ENCODE measurements around the gene DLX3. TPM values are rescaled to one million over a fixed set of nuclear protein-coding genes. Genes with fewer than 3 reads are reported as not detected.

The DLX3 gene
- total RNA-seq, 1 donor from 2014 or later, result 0.04 TPM

DNA sequence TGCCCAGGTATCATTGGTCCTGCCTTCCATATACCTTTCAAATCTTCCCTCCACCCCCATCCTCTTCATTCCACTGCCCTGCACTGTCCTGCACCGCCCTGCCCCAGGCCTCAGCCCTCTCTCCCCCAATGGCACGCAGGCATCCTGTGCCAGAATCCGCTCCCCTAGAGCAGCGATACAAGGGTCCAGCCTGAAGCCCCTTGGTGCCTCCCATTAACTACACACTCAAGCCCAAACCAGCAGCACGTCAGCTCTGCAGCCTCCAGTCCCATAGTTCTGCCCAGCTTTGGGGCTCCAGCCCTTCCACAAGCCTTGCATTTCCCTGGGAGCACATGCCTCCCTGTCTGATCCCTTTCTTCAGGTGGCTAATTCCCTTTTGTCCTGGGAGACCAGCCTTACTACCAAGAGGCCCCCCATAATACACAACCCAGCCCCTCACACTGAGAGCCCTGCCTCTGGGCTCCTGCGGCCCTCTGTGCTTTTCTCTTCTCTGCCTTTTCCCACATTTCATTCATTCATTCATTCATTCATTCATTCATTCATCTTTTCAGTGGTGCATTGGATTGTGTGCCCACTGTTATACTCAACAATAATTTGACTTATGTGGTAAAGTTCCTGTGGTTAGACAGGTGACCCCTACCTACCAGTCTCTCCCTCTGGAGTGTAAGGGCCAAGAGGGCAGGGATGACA lies 26.8 kb upstream of the DLX3 start:
- Histone ChIP-seq H3K27ac (no peak overlapping the region), H3K4me3 (no peak overlapping the region), H3F3A (ENCODE audit: low read depth) (peaks cover 47% of the 10 kb centered on the region), H3K79me2 (ENCODE audit: low read depth) (no peaks in the 10 kb centered on the region), H3K4me1 (no peaks in the 10 kb centered on the region), H4K20me1 (ENCODE audit: low read depth) (no peaks in the 10 kb centered on the region), H3K9me3 (ENCODE audit: low read depth) (no peaks in the 10 kb centered on the region), H3K27me3 (no peaks in the 10 kb centered on the region), H2AFZ (replicated peaks) (no peak overlapping the region), H3K4me2 (no peak overlapping the region), H3K9ac (no peak overlapping the region), H3K36me3 (no peaks in the 10 kb centered on the region)
- no peak overlapping the region for H3K4me3 Mint-ChIP-seq
- no peaks in the 10 kb centered on the region for H3K36me3 Mint-ChIP-seq
- no peak for TF ChIP-seq EZH2phosphoT487 (IDR thresholded peaks at IDR 0.05)
- TF ChIP-seq, protein P1, sequence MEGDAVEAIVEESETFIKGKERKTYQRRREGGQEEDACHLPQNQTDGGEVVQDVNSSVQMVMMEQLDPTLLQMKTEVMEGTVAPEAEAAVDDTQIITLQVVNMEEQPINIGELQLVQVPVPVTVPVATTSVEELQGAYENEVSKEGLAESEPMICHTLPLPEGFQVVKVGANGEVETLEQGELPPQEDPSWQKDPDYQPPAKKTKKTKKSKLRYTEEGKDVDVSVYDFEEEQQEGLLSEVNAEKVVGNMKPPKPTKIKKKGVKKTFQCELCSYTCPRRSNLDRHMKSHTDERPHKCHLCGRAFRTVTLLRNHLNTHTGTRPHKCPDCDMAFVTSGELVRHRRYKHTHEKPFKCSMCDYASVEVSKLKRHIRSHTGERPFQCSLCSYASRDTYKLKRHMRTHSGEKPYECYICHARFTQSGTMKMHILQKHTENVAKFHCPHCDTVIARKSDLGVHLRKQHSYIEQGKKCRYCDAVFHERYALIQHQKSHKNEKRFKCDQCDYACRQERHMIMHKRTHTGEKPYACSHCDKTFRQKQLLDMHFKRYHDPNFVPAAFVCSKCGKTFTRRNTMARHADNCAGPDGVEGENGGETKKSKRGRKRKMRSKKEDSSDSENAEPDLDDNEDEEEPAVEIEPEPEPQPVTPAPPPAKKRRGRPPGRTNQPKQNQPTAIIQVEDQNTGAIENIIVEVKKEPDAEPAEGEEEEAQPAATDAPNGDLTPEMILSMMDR (IDR thresholded peaks at IDR 0.05), result no peak
- TF ChIP-seq EZH2 (IDR thresholded peaks at IDR 0.05), result no peak
- no peaks in the 10 kb centered on the region for H3K9me3 Mint-ChIP-seq
- no peak for DNase-seq (ENCODE audit: low spot score)
- H3K27ac Mint-ChIP-seq, result no peak overlapping the region
- peaks cover 4% of the 10 kb centered on the region for H3K27me3 Mint-ChIP-seq (ENCODE audit: insufficient read depth, low read depth)
- peaks cover 10% of the 10 kb centered on the region for H3K4me1 Mint-ChIP-seq

DNA sequence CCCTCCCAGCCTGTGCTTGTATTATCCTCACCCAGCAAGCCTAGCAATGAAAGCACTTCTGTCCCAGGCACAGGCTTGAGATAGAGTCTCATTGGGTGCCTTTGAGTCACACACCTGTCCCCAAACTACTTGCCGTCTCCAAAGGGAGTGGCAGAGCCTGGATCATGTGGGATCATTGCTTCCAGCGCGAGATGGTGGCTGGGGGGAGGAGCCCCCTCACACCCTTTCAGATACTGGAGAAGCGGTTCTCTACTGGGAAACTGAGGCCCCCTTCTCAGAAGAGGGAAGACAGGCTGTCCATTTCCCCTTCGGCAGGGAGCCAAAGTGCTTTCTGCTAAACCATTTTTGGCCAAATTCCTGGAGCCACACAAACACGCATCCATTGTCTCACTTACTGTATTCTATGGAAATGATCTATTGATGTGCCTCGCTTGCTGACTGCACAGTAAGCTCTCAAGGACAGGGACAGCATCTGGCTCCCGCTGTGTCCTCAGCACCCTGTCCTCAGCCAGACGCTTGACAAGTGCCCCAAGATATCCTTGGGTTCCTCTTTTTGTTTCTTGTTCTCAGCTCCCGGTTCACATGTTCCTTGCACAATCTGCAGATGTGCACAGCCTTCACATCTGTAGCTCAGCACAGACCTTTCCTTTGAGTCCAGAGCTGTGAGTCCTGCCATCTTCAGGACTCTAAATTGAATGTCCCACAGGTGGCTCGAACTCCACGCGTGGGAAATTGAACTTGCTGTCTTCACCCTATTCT lies 26.0 kb upstream of the DLX3 start:
- no peak for DNase-seq (ENCODE audit: low spot score)
- H3K27ac Mint-ChIP-seq, result no peak overlapping the region
- TF ChIP-seq, protein P1 (IDR thresholded peaks at IDR 0.05), result no peak
- TF ChIP-seq EZH2phosphoT487 (IDR thresholded peaks at IDR 0.05), result no peak
- no peak for TF ChIP-seq EZH2 (IDR thresholded peaks at IDR 0.05)
- Histone ChIP-seq H2AFZ (replicated peaks) (no peak overlapping the region), H3K4me3 (no peak overlapping the region), H3K4me2 (no peak overlapping the region), H3K9ac (no peak overlapping the region), H3K36me3 (no peaks in the 10 kb centered on the region), H3K9me3 (ENCODE audit: low read depth) (no peaks in the 10 kb centered on the region), H3K27ac (no peak overlapping the region), H4K20me1 (ENCODE audit: low read depth) (no peaks in the 10 kb centered on the region), H3K27me3 (no peaks in the 10 kb centered on the region), H3K4me1 (no peaks in the 10 kb centered on the region), H3K79me2 (ENCODE audit: low read depth) (no peaks in the 10 kb centered on the region), H3F3A (ENCODE audit: low read depth) (peaks cover 40% of the 10 kb centered on the region)
- no peaks in the 10 kb centered on the region for H3K9me3 Mint-ChIP-seq
- no peak overlapping the region for H3K4me3 Mint-ChIP-seq
- no peaks in the 10 kb centered on the region for H3K27me3 Mint-ChIP-seq (ENCODE audit: insufficient read depth, low read depth)
- H3K4me1 Mint-ChIP-seq, result peaks cover 6% of the 10 kb centered on the region
- no peaks in the 10 kb centered on the region for H3K36me3 Mint-ChIP-seq

DNA sequence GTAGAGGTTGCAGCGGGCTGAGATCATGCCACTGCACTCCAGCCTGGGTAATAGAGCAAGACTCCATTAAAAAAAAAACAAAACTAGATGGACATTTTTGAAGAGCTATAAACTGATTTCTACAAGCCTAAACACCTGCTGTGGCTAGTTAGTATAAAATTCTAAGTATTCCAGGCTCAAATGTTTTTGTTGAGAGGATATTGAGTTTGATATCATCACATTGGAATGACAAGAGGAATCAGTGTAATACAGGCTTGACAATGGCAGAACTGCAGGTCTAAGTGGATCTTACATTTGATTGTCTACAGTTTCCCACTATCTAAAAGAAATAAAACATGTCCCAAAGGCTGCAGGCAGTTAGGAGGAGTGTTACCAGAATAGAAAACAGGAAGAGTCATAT lies 23.9 kb upstream of the DLX3 start:
- Histone ChIP-seq H3K4me1 (no peaks in the 10 kb centered on the region), H3K79me2 (ENCODE audit: low read depth) (no peaks in the 10 kb centered on the region), H3K4me2 (no peak overlapping the region), H3F3A (ENCODE audit: low read depth) (peaks cover 22% of the 10 kb centered on the region), H4K20me1 (ENCODE audit: low read depth) (no peaks in the 10 kb centered on the region), H3K27ac (no peak overlapping the region), H3K9me3 (ENCODE audit: low read depth) (no peaks in the 10 kb centered on the region), H3K36me3 (no peaks in the 10 kb centered on the region), H3K4me3 (no peak overlapping the region), H2AFZ (replicated peaks) (no peak overlapping the region), H3K9ac (no peak overlapping the region), H3K27me3 (no peaks in the 10 kb centered on the region)
- Mint-ChIP-seq H3K27me3 (ENCODE audit: insufficient read depth, low read depth) (no peaks in the 10 kb centered on the region), H3K27ac (no peak overlapping the region), H3K4me1 (peaks cover 6% of the 10 kb centered on the region), H3K4me3 (no peak overlapping the region), H3K9me3 (peaks cover 2% of the 10 kb centered on the region), H3K36me3 (no peaks in the 10 kb centered on the region)
- TF ChIP-seq, protein P1 (IDR thresholded peaks at IDR 0.05), result no peak
- TF ChIP-seq EZH2phosphoT487 (IDR thresholded peaks at IDR 0.05), result no peak
- no peak for TF ChIP-seq EZH2 (IDR thresholded peaks at IDR 0.05)
- no peak for DNase-seq (ENCODE audit: low spot score)

Measured in neural progenitor cell (in vitro differentiated cells).